Measurements from ENCODE around the gene SNCA. TPM values are rescaled to one million over a fixed set of nuclear protein-coding genes. Genes with fewer than 3 reads are reported as not detected.

Gene SNCA
- total RNA-seq, result 52.2 and 79.8 TPM in 2 replicates

GRCh38 chr4:89836897-89837384 lies at the start of gene SNCA:
Gene SNCA (minus strand): TSS chr4:89837161. CDS start chr4:89835667, 1,494 bp downstream.
- no peak for DNase-seq (ENCODE audit: extremely low read depth, low read depth, low spot score)

GRCh38 chr4:89879215-89879614 lies 42.3 kb upstream of the SNCA start:
- no peak for DNase-seq (ENCODE audit: extremely low read depth, low read depth, low spot score)

GRCh38 chr4:89878611-89879010 lies 41.6 kb upstream of the SNCA start:
- no peak for DNase-seq (ENCODE audit: extremely low read depth, low read depth, low spot score)

- no peak for DNase-seq (ENCODE audit: extremely low read depth, low read depth, low spot score)
Measured at GRCh38 chr4:89876548-89876947, 39.6 kb upstream of the SNCA start.

GRCh38 chr4:89871211-89871610 lies 34.2 kb upstream of the SNCA start:
- DNase-seq (ENCODE audit: extremely low read depth, low read depth, low spot score), result no peak

GRCh38 chr4:89868999-89869589 lies 32.1 kb upstream of the SNCA start:
- no peak for DNase-seq (ENCODE audit: extremely low read depth, low read depth, low spot score)

GRCh38 chr4:89868276-89868675 lies 31.3 kb upstream of the SNCA start:
- no peak for DNase-seq (ENCODE audit: extremely low read depth, low read depth, low spot score)

- DNase-seq (ENCODE audit: extremely low read depth, low read depth, low spot score), result no peak
Measured at GRCh38 chr4:89863533-89863932, 26.6 kb upstream of the SNCA start.

GRCh38 chr4:89860971-89861370 lies 24.0 kb upstream of the SNCA start:
- no peak for DNase-seq (ENCODE audit: extremely low read depth, low read depth, low spot score)

GRCh38 chr4:89855236-89855635 lies 18.3 kb upstream of the SNCA start:
- DNase-seq (ENCODE audit: extremely low read depth, low read depth, low spot score), result no peak

GRCh38 chr4:89847571-89848325 lies 10.8 kb upstream of the SNCA start:
- DNase-seq (ENCODE audit: extremely low read depth, low read depth, low spot score), result no peak

- no peak for DNase-seq (ENCODE audit: extremely low read depth, low read depth, low spot score)
Measured at GRCh38 chr4:89839558-89839957, 2.6 kb upstream of the SNCA start.

GRCh38 chr4:89837993-89838390 lies 1.0 kb upstream of the SNCA start:
- no peak for DNase-seq (ENCODE audit: extremely low read depth, low read depth, low spot score)

- no peak for DNase-seq (ENCODE audit: extremely low read depth, low read depth, low spot score)
Measured at GRCh38 chr4:89837385-89837992, 528 bp upstream of the SNCA start.

- no peak for DNase-seq (ENCODE audit: extremely low read depth, low read depth, low spot score)
Measured at GRCh38 chr4:89836031-89836745, 773 bp downstream of the SNCA start.

GRCh38 chr4:89835413-89835812 lies 1.5 kb downstream of the SNCA start:
- DNase-seq (ENCODE audit: extremely low read depth, low read depth, low spot score), result no peak

GRCh38 chr4:89834486-89835209 lies 2.3 kb downstream of the SNCA start:
- no peak for DNase-seq (ENCODE audit: extremely low read depth, low read depth, low spot score)

- DNase-seq (ENCODE audit: extremely low read depth, low read depth, low spot score), result no peak
Measured at GRCh38 chr4:89829470-89830138, 7.4 kb downstream of the SNCA start.

- DNase-seq (ENCODE audit: extremely low read depth, low read depth, low spot score), result no peak
Measured at GRCh38 chr4:89823416-89823815, 13.5 kb downstream of the SNCA start.

GRCh38 chr4:89821612-89822011 lies 15.3 kb downstream of the SNCA start:
- no peak for DNase-seq (ENCODE audit: extremely low read depth, low read depth, low spot score)
